Tibial nerve (tissue), 3 donors: ENCODE results near the gene UGT1A5.

ENCODE experiments used
- POLR2A ChIP-seq, 2 donors: fragments of 450-650 bp; IDR thresholded peaks; one replicate each; pipeline ENCODE4 v1.6.1; 2017; ENCODE audit warnings: antibody characterized with exemption in 2 of 2, mild to moderate bottlenecking in 2 of 2, moderate library complexity in 2 of 2
- TF ChIP-seq, protein P1 (sequence below), 5 experiments: fragments of 200-600 bp in 3 of 5; fragments of 450-650 bp in 2 of 5; sonication (generic) in 3 of 5; IDR thresholded peaks; one replicate each; pipeline ENCODE4 v1.5.1; 2016 to 2019; ENCODE audit warnings: antibody characterized with exemption in 5 of 5, mild to moderate bottlenecking in 3 of 5, moderate library complexity in 2 of 5

GRCh38 chr2:233764761-233765160, 52.1 kb downstream of the UGT1A5 start:
- TF ChIP-seq, protein P1, sequence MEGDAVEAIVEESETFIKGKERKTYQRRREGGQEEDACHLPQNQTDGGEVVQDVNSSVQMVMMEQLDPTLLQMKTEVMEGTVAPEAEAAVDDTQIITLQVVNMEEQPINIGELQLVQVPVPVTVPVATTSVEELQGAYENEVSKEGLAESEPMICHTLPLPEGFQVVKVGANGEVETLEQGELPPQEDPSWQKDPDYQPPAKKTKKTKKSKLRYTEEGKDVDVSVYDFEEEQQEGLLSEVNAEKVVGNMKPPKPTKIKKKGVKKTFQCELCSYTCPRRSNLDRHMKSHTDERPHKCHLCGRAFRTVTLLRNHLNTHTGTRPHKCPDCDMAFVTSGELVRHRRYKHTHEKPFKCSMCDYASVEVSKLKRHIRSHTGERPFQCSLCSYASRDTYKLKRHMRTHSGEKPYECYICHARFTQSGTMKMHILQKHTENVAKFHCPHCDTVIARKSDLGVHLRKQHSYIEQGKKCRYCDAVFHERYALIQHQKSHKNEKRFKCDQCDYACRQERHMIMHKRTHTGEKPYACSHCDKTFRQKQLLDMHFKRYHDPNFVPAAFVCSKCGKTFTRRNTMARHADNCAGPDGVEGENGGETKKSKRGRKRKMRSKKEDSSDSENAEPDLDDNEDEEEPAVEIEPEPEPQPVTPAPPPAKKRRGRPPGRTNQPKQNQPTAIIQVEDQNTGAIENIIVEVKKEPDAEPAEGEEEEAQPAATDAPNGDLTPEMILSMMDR (IDR thresholded peaks at IDR 0.05), result no peak
- no peak for TF ChIP-seq POLR2A (IDR thresholded peaks at IDR 0.05)
